ENCODE data around the gene SERP2.

Gene SERP2

GRCh38 chr13:44359983-44360375 lies 13.6 kb upstream of the SERP2 start:
- DNase-seq, result no peak

- DNase-seq, result no peak
Measured at GRCh38 chr13:44362394-44363040, 11.1 kb upstream of the SERP2 start.

- no peak for DNase-seq
Measured at GRCh38 chr13:44363631-44364344, 9.8 kb upstream of the SERP2 start.

- no peak for DNase-seq
Measured at GRCh38 chr13:44364345-44365000, 9.2 kb upstream of the SERP2 start.

- no peak for DNase-seq
Measured at GRCh38 chr13:44365008-44365407, 8.6 kb upstream of the SERP2 start.

- no peak for DNase-seq
Measured at GRCh38 chr13:44365899-44366298, 7.7 kb upstream of the SERP2 start.

GRCh38 chr13:44368062-44368591 lies 5.5 kb upstream of the SERP2 start:
- DNase-seq, result no peak

- no peak for DNase-seq
Measured at GRCh38 chr13:44368599-44369368, 4.8 kb upstream of the SERP2 start.

- no peak for DNase-seq
Measured at GRCh38 chr13:44371421-44371820, 2.2 kb upstream of the SERP2 start.

- DNase-seq, result no peak
Measured at GRCh38 chr13:44373247-44373600, 400 bp upstream of the SERP2 start.

- no peak for DNase-seq
Measured at GRCh38 chr13:44374348-44374712, 706 bp downstream of the SERP2 start.

- no peak for DNase-seq
Measured at GRCh38 chr13:44378277-44378676, 4.7 kb downstream of the SERP2 start.

- no peak for DNase-seq
Measured at GRCh38 chr13:44379885-44380284, 6.3 kb downstream of the SERP2 start.

- DNase-seq, result no peak
Measured at GRCh38 chr13:44380404-44381165, 7.0 kb downstream of the SERP2 start.

GRCh38 chr13:44382635-44383145 lies 9.1 kb downstream of the SERP2 start:
- DNase-seq, result no peak

- no peak for DNase-seq
Measured at GRCh38 chr13:44383945-44384344, 10.3 kb downstream of the SERP2 start.

GRCh38 chr13:44384778-44385177 lies 11.2 kb downstream of the SERP2 start:
- DNase-seq, result no peak

GRCh38 chr13:44385401-44385800 lies 11.8 kb downstream of the SERP2 start:
- DNase-seq, result no peak

GRCh38 chr13:44385847-44386246 lies 12.2 kb downstream of the SERP2 start:
- DNase-seq, result no peak

GRCh38 chr13:44386913-44387556 lies 13.4 kb downstream of the SERP2 start:
- no peak for DNase-seq

GRCh38 chr13:44388427-44389059 lies 14.9 kb downstream of the SERP2 start:
- no peak for DNase-seq

All from SHP77 (cell line).